ENCODE results near the gene CAD. TPM values are rescaled to one million over a fixed set of nuclear protein-coding genes. Genes with fewer than 3 reads are reported as not detected.

Gene CAD
- total RNA-seq, 2 experiments from 2014 or later: 132 to 173 TPM

GRCh38 chr2:27281855-27282559 lies 64.8 kb downstream of the CAD start, which contains the start of gene TRIM54:
Gene TRIM54, plus strand, starts transcription at chr2:27282429. Its CDS starts 303 bp downstream, at chr2:27282732.
- H3K4me3 ChIP-seq (ENCODE audit: low read depth, low read length, poor library complexity, severe bottlenecking): no peak within 1 kb of the TSS
- no peak within 1 kb of the TSS for H3K4me2 ChIP-seq (ENCODE audit: low read length)
- CTCF ChIA-PET (ENCODE audit: unreplicated experiment): interaction anchor here (0.8 to 3.4 kb wide), 5 partner anchors 8 to 201 kb away, joined by 3 to 25 read pairs (median 3); no protein-coding TSS in a partner anchor
- no TSS peak for BruUV-seq (replicated peaks)
- DNase-seq (ENCODE audit: low spot score): no peak
- H3K4me1 ChIP-seq (ENCODE audit: insufficient read depth, low read length, poor library complexity, severe bottlenecking): peaks cover 40% of the 10 kb centered on the region
- no peaks in the 10 kb centered on the region for H4K20me1 ChIP-seq (ENCODE audit: insufficient read depth, low read length)
- no peaks in the 10 kb centered on the region for H3K36me3 ChIP-seq (ENCODE audit: insufficient read depth, low read length)
- H2AFZ ChIP-seq (ENCODE audit: low read length): no peak within 1 kb of the TSS
- intact Hi-C loops (cut with micrococcal nuclease; ENCODE audit: unreplicated experiment): loop anchor here (1.0 kb wide), 1 partner anchor 184 kb away; no protein-coding TSS in a partner anchor
- no peaks in the 10 kb centered on the region for H3K79me2 ChIP-seq (ENCODE audit: insufficient read depth, low read depth, low read length)
- no peaks in the 10 kb centered on the region for H3K9me3 ChIP-seq (ENCODE audit: low read length)
- TF ChIP-seq EZH2phosphoT487 (IDR thresholded peaks at IDR 0.05; ENCODE audit: borderline replicate concordance, low read depth, low read length) (no peak), CTCF (conservative IDR thresholded peaks at IDR 0.05; ENCODE audit: low read length) (no peak)
- POLR2A ChIA-PET: interaction anchor here (0.6 to 1.5 kb wide), 6 partner anchors 8 to 103 kb away, joined by 3 to 8 read pairs (median 4); no protein-coding TSS in a partner anchor
- H3K9me2 ChIP-seq (ENCODE audit: insufficient read depth, low read length): no peaks in the 10 kb centered on the region
- H3K27ac ChIP-seq (ENCODE audit: low read depth, low read length, poor library complexity, severe bottlenecking): no peak within 1 kb of the TSS

- H3K9me3 ChIP-seq (ENCODE audit: low read length): no peaks in the 10 kb centered on the region
- intact Hi-C loops (cut with micrococcal nuclease; ENCODE audit: unreplicated experiment): no loop called here
- DNase-seq (ENCODE audit: low spot score): no peak
- H3K36me3 ChIP-seq (ENCODE audit: insufficient read depth, low read length): no peaks in the 10 kb centered on the region
- no peak overlapping the region for H3K27ac ChIP-seq (ENCODE audit: low read depth, low read length, poor library complexity, severe bottlenecking)
- H3K79me2 ChIP-seq (ENCODE audit: insufficient read depth, low read depth, low read length): no peaks in the 10 kb centered on the region
- BruUV-seq (replicated peaks): no TSS peak
- H3K9me2 ChIP-seq (ENCODE audit: insufficient read depth, low read length): no peaks in the 10 kb centered on the region
- POLR2A ChIA-PET: interaction anchor here (0.6 to 1.1 kb wide), 6 partner anchors 8 to 98 kb away, joined by 3 to 4 read pairs (median 3); no protein-coding TSS in a partner anchor
- CTCF ChIA-PET (ENCODE audit: unreplicated experiment): interaction anchor here (1.2 kb wide), 1 partner anchor 31 kb away, joined by 3 read pairs; no protein-coding TSS in a partner anchor
- H3K4me3 ChIP-seq (ENCODE audit: low read depth, low read length, poor library complexity, severe bottlenecking): no peak overlapping the region
- H2AFZ ChIP-seq (ENCODE audit: low read length): no peak overlapping the region
- H4K20me1 ChIP-seq (ENCODE audit: insufficient read depth, low read length): no peaks in the 10 kb centered on the region
- H3K4me2 ChIP-seq (ENCODE audit: low read length): no peak overlapping the region
- TF ChIP-seq CTCF (conservative IDR thresholded peaks at IDR 0.05; ENCODE audit: low read length) (no peak), EZH2phosphoT487 (IDR thresholded peaks at IDR 0.05; ENCODE audit: borderline replicate concordance, low read depth, low read length) (no peak)
- peaks cover 49% of the 10 kb centered on the region for H3K4me1 ChIP-seq (ENCODE audit: insufficient read depth, low read length, poor library complexity, severe bottlenecking)
Measured at GRCh38 chr2:27282892-27283291, 65.7 kb downstream of the CAD start.

- no peaks in the 10 kb centered on the region for H3K9me2 ChIP-seq (ENCODE audit: insufficient read depth, low read length)
- TF ChIP-seq EZH2phosphoT487 (IDR thresholded peaks at IDR 0.05; ENCODE audit: borderline replicate concordance, low read depth, low read length) (no peak), CTCF (conservative IDR thresholded peaks at IDR 0.05; ENCODE audit: low read length) (no peak)
- H3K27ac ChIP-seq (ENCODE audit: low read depth, low read length, poor library complexity, severe bottlenecking): no peak overlapping the region
- no peaks in the 10 kb centered on the region for H4K20me1 ChIP-seq (ENCODE audit: insufficient read depth, low read length)
- ChIA-PET CTCF (ENCODE audit: unreplicated experiment) (no interaction called here), POLR2A (no interaction called here)
- H3K4me1 ChIP-seq (ENCODE audit: insufficient read depth, low read length, poor library complexity, severe bottlenecking): peaks cover 58% of the 10 kb centered on the region
- H3K79me2 ChIP-seq (ENCODE audit: insufficient read depth, low read depth, low read length): no peaks in the 10 kb centered on the region
- no peak overlapping the region for H2AFZ ChIP-seq (ENCODE audit: low read length)
- no peaks in the 10 kb centered on the region for H3K36me3 ChIP-seq (ENCODE audit: insufficient read depth, low read length)
- no peak for DNase-seq (ENCODE audit: low spot score)
- H3K4me2 ChIP-seq (ENCODE audit: low read length): no peak overlapping the region
- H3K9me3 ChIP-seq (ENCODE audit: low read length): no peaks in the 10 kb centered on the region
- no peak overlapping the region for H3K4me3 ChIP-seq (ENCODE audit: low read depth, low read length, poor library complexity, severe bottlenecking)
- intact Hi-C loops (cut with micrococcal nuclease; ENCODE audit: unreplicated experiment): no loop called here
- no TSS peak for BruUV-seq (replicated peaks)
Measured at GRCh38 chr2:27284996-27285395, 67.8 kb downstream of the CAD start.

Measured in OCI-LY7 (cell line).